Calu3 (cell line): Measurements from ENCODE around the gene GSTA3. TPM values are rescaled to one million over a fixed set of nuclear protein-coding genes. Genes with fewer than 3 reads are reported as not detected.
"Not testable (repeated sequence)": the region's sequence is repeated elsewhere in the genome, so short reads cannot be mapped to it uniquely, and the experiment has no call there.

Experiments
- BruUV-seq: library from RNA; stranded (reverse); fragments of 400-500 nt; replicated peaks from 2 replicates; lab custom pipeline; 2021; lab: Mats Ljungman, UMichigan
- CTCF ChIA-PET: fragments of 300-600 bp; sonication (Branson Sonifier 250); formaldehyde crosslinking; loops from one replicate; lab custom pipeline; 2022; ENCODE audit warnings: antibody characterized with exemption; lab: Charles Lee
- DNase-seq: peaks from one replicate; pipeline ENCODE4 v3.0.0; 2022
- H3K27ac Mint-ChIP-seq: one replicate; pipeline ENCODE4 v1.8.0; 2022; ENCODE audit warnings: mixed read lengths; ENCODE audit not compliant: unreplicated experiment
- H3K27me3 Mint-ChIP-seq: one replicate; pipeline ENCODE4 v1.8.0; 2022; ENCODE audit warnings: mixed read lengths; ENCODE audit not compliant: unreplicated experiment
- H3K36me3 Mint-ChIP-seq: one replicate; pipeline ENCODE4 v1.8.0; 2022; ENCODE audit warnings: mild to moderate bottlenecking, moderate library complexity, mixed read lengths; ENCODE audit not compliant: insufficient read depth, unreplicated experiment
- H3K4me1 Mint-ChIP-seq: one replicate; pipeline ENCODE4 v1.8.0; 2022; ENCODE audit warnings: mild to moderate bottlenecking, low read depth, mixed read lengths; ENCODE audit not compliant: unreplicated experiment
- H3K4me3 Mint-ChIP-seq: one replicate; pipeline ENCODE4 v1.8.0; 2022; ENCODE audit warnings: mild to moderate bottlenecking, low read depth, moderate library complexity, mixed read lengths; ENCODE audit not compliant: unreplicated experiment
- H3K9me3 Mint-ChIP-seq: one replicate; pipeline ENCODE4 v1.8.0; 2022; ENCODE audit warnings: low read depth, mixed read lengths; ENCODE audit not compliant: unreplicated experiment
- intact Hi-C: fragments of 100-400 bp; cut with micrococcal nuclease; formaldehyde crosslinking; loops from one replicate; pipeline ENCODE4 v1.10.0; 2022; ENCODE audit not compliant: unreplicated experiment
- total RNA-seq: library from RNA; stranded (reverse); gene quantifications from 2 replicates; pipeline ENCODE4 v1.2.3, GENCODE V29; 2022
- TF ChIP-seq, protein P1 (sequence below): fragments of 200-600 bp; IDR thresholded peaks from one replicate; pipeline ENCODE4 v1.8.0; 2022; ENCODE audit warnings: antibody characterized with exemption; ENCODE audit not compliant: unreplicated experiment

GSTA3 gene
- total RNA-seq, 1 experiment from 2014 or later: not detected

DNA sequence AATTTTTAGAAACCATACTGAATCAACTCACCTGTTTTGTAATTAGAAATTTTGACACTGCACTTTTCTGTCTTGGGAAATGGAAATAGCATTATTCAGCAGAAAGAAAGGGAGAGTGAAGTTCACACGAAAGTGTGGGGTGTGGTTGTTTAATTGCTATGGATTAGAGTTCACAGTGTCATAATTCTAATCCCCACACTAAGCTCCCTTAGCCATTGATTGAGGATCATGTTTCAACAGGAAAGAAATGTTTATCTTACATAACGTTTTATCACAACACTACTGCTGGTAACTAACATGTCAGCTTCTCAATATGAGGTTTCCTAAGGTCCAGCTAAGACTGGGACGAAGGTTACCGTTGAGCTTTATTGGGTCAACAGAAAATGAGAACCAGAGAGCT, 37.5 kb downstream of the GSTA3 start:
- H3K9me3 Mint-ChIP-seq: no peaks in the 10 kb centered on the region
- CTCF ChIA-PET: no interaction called here
- H3K27ac Mint-ChIP-seq: no peak overlapping the region
- intact Hi-C loops: no loop called here
- no peaks in the 10 kb centered on the region for H3K4me1 Mint-ChIP-seq
- no peak overlapping the region for H3K4me3 Mint-ChIP-seq
- DNase-seq: no peak
- TF ChIP-seq, protein P1, sequence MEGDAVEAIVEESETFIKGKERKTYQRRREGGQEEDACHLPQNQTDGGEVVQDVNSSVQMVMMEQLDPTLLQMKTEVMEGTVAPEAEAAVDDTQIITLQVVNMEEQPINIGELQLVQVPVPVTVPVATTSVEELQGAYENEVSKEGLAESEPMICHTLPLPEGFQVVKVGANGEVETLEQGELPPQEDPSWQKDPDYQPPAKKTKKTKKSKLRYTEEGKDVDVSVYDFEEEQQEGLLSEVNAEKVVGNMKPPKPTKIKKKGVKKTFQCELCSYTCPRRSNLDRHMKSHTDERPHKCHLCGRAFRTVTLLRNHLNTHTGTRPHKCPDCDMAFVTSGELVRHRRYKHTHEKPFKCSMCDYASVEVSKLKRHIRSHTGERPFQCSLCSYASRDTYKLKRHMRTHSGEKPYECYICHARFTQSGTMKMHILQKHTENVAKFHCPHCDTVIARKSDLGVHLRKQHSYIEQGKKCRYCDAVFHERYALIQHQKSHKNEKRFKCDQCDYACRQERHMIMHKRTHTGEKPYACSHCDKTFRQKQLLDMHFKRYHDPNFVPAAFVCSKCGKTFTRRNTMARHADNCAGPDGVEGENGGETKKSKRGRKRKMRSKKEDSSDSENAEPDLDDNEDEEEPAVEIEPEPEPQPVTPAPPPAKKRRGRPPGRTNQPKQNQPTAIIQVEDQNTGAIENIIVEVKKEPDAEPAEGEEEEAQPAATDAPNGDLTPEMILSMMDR: no peak
- H3K27me3 Mint-ChIP-seq: peaks cover 39% of the 10 kb centered on the region
- H3K36me3 Mint-ChIP-seq: no peaks in the 10 kb centered on the region
- BruUV-seq: no TSS peak

DNA sequence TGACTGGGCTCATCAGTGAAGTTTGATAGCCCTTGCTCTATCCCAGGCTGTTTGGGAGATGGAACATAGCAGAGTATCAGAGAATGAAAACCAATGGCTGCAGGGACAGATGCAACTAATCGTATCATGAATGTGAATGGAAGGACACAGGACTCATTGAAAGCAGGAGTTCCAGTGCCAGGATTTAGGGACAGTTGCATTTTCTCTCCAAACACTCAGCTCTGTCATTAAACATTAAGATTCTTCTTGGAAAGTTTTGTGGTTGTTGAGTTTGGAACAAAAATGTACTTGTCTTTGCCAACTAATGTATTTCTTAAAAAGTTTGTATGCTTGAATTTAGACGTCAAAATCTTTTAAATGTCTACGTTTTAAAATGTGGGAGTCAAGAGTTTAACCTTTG, 37.9 kb downstream of the GSTA3 start:
- TF ChIP-seq, protein P1: no peak
- no peak overlapping the region for H3K27ac Mint-ChIP-seq
- no peaks in the 10 kb centered on the region for H3K36me3 Mint-ChIP-seq
- no peak for DNase-seq
- intact Hi-C loops: no loop called here
- no TSS peak for BruUV-seq
- CTCF ChIA-PET: no interaction called here
- H3K4me3 Mint-ChIP-seq: no peak overlapping the region
- H3K27me3 Mint-ChIP-seq: peaks cover 39% of the 10 kb centered on the region
- no peaks in the 10 kb centered on the region for H3K4me1 Mint-ChIP-seq
- H3K9me3 Mint-ChIP-seq: no peaks in the 10 kb centered on the region

DNA sequence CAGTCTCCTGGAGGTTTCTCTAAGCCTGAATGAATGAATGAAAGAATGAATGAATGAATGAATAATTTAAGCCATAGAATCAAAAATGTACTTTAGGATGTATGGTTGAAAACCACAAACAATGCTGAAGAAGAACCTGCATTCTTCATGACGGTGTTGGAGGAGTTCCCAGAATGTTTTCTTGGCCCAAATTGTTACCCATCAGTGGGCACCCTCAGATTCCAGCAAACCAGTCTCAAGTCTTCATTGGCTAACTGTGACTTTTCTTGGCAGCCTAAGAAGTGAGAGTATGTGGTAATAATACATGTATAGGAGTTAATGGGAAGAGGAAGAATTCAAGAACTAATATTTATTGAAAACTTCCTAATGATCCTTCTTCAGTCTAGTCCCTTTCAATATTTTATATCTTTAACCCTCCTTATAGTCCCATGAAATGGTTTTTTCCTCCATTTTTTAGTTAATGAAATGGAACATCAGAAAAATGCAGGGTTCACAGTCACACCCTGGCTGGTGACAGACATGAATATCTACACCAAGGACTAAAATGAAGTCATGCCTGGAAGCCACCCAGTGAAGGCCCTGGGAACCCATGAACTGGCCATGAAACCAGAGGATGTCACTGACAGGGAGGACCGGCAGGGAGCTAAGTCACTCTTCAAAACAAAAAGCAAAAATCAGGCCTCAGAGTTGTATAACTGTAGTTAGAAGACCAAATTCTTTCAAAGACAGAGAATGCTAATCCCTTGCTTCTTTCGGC, 39.0 kb downstream of the GSTA3 start:
- H3K27ac Mint-ChIP-seq, H3K9me3 Mint-ChIP-seq, intact Hi-C loops, H3K36me3 Mint-ChIP-seq, DNase-seq, CTCF ChIA-PET, H3K4me3 Mint-ChIP-seq, H3K4me1 Mint-ChIP-seq, BruUV-seq: not testable (repeated sequence)
- peaks cover 41% of the 10 kb centered on the region for H3K27me3 Mint-ChIP-seq

DNA sequence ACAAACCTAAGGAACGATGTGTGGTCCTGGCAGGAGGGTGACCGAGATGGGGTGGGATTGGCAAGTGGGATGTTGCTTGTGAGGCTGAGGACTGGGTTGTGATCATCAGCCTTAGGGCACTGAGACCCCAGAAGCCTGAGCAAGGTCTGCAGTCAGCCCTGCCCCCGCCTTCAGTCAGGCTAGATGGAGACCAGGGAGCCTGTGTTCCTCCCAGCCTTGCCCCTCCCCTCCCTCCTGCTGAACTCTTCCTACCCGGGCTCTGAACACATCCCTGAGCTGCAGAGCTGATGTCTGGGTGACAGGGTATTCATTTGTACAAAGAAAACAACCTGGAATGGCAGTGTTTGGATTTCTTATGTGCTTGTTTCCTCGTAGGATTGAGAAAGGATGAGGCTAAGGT, 40.6 kb downstream of the GSTA3 start:
- intact Hi-C loops, H3K9me3 Mint-ChIP-seq, H3K36me3 Mint-ChIP-seq, DNase-seq, H3K4me1 Mint-ChIP-seq, BruUV-seq, CTCF ChIA-PET, H3K27ac Mint-ChIP-seq, H3K4me3 Mint-ChIP-seq: not testable (repeated sequence)
- peaks cover 41% of the 10 kb centered on the region for H3K27me3 Mint-ChIP-seq

DNA sequence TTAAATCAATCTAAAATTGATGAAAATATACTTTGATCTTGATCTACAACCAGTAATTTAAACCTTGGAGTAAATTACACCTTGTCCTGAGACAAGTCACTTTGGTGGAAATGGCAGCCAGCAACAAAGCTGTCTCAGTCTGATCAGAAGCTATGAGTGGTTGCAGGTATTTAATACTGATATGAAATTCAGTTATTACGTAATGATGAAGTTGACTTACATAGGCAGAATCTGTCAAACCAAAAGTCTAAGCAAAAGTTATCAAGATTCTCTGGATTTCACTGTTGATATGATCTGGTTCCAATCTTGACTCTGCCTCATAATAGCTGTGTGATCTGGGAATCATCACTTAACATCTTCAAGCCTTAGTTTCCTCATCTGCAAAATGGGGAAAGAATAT, 41.3 kb downstream of the GSTA3 start:
- H3K27ac Mint-ChIP-seq: no peak overlapping the region
- intact Hi-C loops: no loop called here
- no peak for DNase-seq
- no peaks in the 10 kb centered on the region for H3K4me1 Mint-ChIP-seq
- H3K9me3 Mint-ChIP-seq: no peaks in the 10 kb centered on the region
- H3K27me3 Mint-ChIP-seq: peaks cover 34% of the 10 kb centered on the region
- CTCF ChIA-PET: no interaction called here
- H3K36me3 Mint-ChIP-seq: no peaks in the 10 kb centered on the region
- no TSS peak for BruUV-seq
- TF ChIP-seq, protein P1: no peak
- no peak overlapping the region for H3K4me3 Mint-ChIP-seq

DNA sequence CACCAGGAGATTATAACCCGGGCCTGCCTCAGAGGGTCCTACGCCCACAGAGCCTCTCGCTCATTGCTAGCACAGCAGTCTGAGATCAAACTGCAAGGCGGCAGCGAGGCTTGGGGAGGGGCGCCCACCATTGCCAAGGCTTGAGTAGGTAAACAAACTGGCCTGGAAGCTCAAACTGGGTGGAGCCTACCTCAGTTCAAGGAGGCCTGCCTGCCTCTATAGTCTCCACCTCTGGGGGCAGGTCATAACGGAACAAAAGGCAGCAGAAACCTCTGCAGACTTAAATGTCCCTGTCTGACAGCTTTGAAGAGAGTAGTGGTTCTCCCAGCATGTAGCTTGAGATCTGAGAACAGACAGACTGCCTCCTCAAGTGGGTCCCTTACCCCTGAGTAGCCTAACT, 48.3 kb downstream of the GSTA3 start:
- H3K27me3 Mint-ChIP-seq: peaks cover 39% of the 10 kb centered on the region
- peak; percentile 17 for DNase-seq
- BruUV-seq, H3K4me1 Mint-ChIP-seq, H3K4me3 Mint-ChIP-seq, H3K36me3 Mint-ChIP-seq, CTCF ChIA-PET, H3K27ac Mint-ChIP-seq, intact Hi-C loops, H3K9me3 Mint-ChIP-seq: not testable (repeated sequence)
